ENCODE data around the gene SVOPL. TPM values are rescaled to one million over a fixed set of nuclear protein-coding genes. Genes with fewer than 3 reads are reported as not detected.

SVOPL gene
- total and polyA plus RNA-seq, 2 donors (not counting 3 experiments of a cell fraction or from before 2014, with no cell fraction given) = not detected

- TF ChIP-seq FOS (IDR thresholded peaks at IDR 0.05; ENCODE audit: borderline replicate concordance, insufficient read depth, low read length) = no peak
- no peak for TF ChIP-seq MAX (IDR thresholded peaks at IDR 0.05; ENCODE audit: insufficient read depth, insufficient read length)
- TF ChIP-seq MYC (IDR thresholded peaks at IDR 0.05; ENCODE audit: low read depth, low read length) = no peak
- no peak for TF ChIP-seq POLR2AphosphoS5 (IDR thresholded peaks at IDR 0.05; ENCODE audit: insufficient read depth, low read depth, low read length)
- TF ChIP-seq GATA2 (IDR thresholded peaks at IDR 0.05; ENCODE audit: insufficient read depth, insufficient read length, low read depth, low read length) = no peak
- no peak for TF ChIP-seq EZH2 (IDR thresholded peaks at IDR 0.05; ENCODE audit: borderline replicate concordance, low read depth, low read length, severe bottlenecking)
- TF ChIP-seq POLR2A (IDR thresholded peaks at IDR 0.05; ENCODE audit: low read depth, low read length) = no peak
- TF ChIP-seq, protein P1, sequence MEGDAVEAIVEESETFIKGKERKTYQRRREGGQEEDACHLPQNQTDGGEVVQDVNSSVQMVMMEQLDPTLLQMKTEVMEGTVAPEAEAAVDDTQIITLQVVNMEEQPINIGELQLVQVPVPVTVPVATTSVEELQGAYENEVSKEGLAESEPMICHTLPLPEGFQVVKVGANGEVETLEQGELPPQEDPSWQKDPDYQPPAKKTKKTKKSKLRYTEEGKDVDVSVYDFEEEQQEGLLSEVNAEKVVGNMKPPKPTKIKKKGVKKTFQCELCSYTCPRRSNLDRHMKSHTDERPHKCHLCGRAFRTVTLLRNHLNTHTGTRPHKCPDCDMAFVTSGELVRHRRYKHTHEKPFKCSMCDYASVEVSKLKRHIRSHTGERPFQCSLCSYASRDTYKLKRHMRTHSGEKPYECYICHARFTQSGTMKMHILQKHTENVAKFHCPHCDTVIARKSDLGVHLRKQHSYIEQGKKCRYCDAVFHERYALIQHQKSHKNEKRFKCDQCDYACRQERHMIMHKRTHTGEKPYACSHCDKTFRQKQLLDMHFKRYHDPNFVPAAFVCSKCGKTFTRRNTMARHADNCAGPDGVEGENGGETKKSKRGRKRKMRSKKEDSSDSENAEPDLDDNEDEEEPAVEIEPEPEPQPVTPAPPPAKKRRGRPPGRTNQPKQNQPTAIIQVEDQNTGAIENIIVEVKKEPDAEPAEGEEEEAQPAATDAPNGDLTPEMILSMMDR (IDR thresholded peaks at IDR 0.05; ENCODE audit: extremely low read depth in 1 of 2, insufficient read depth in 1 of 2, low read depth in 1 of 2, low read length in 2 of 2) = no peak
- no peak overlapping the region for H2AFZ ChIP-seq (ENCODE audit: low read depth, low read length)
- H4K20me1 ChIP-seq (replicated peaks; ENCODE audit: control insufficient read depth, extremely low read depth, insufficient read depth, low read length) = no peaks in the 10 kb centered on the region
- intact Hi-C loops (cut with micrococcal nuclease) (no loop called here), dilution Hi-C loops (cut with MboI; ENCODE audit: extremely low pct_ligation_motif_present, low sequenced_read_pairs) (no loop called here)
- no TSS peak for BruUV-seq (replicated peaks)
- CTCF ChIA-PET = no interaction called here
- DNase-seq (ENCODE audit: low read depth, low spot score) = no peak
- H3K79me2 ChIP-seq (ENCODE audit: control insufficient read depth, insufficient read depth, low read length) = no peaks in the 10 kb centered on the region
- no peak overlapping the region for H3K4me2 ChIP-seq (ENCODE audit: insufficient read depth, low read length)
- H3K27ac ChIP-seq (ENCODE audit: insufficient read depth, low read depth, low read length) = no peak overlapping the region
- no peaks in the 10 kb centered on the region for H3K9me1 ChIP-seq (replicated peaks; ENCODE audit: control insufficient read depth, extremely low read depth, insufficient read depth, low read length)
- no peaks in the 10 kb centered on the region for H3K9me3 ChIP-seq (replicated peaks; ENCODE audit: control insufficient read depth, insufficient read depth, low read length)
- no peak overlapping the region for H3K4me3 ChIP-seq (replicated peaks in 1 of 3; ENCODE audit: insufficient read depth in 1 of 3, low read depth in 1 of 3, low read length in 3 of 3)
- POLR2A ChIA-PET = no interaction called here
- peaks cover 2 to 3% of the 10 kb centered on the region in 2 experiments for H3K27me3 ChIP-seq (ENCODE audit: control insufficient read depth in 2 of 2, insufficient read depth in 2 of 2, low read length in 2 of 2)
- H3K36me3 ChIP-seq (ENCODE audit: control insufficient read depth in 2 of 2, extremely low read depth in 1 of 2, insufficient read depth in 2 of 2, low read length in 2 of 2) = no peaks in the 10 kb centered on the region
- no peak for FAIRE-seq
- H3K9ac ChIP-seq (replicated peaks; ENCODE audit: extremely low read depth, insufficient read depth, low read length) = no peak overlapping the region
- no peaks in the 10 kb centered on the region for H3K4me1 ChIP-seq (ENCODE audit: control insufficient read depth, extremely low read depth, insufficient read depth, low read length)
These were observed 33.5 kb downstream of the SVOPL start for GRCh38 chr7:138667535-138668228.
